ENCODE data around the gene PNPLA1. TPM values are rescaled to one million over a fixed set of nuclear protein-coding genes. Genes with fewer than 3 reads are reported as not detected.

PNPLA1 gene
- total RNA-seq, 1 donor from 2014 or later: not detected

GRCh38 chr6:36235862-36236261, 34.0 kb upstream of the PNPLA1 start:
- H4K20me1 ChIP-seq (ENCODE audit: low read depth): no peaks in the 10 kb centered on the region
- DNase-seq (ENCODE audit: low spot score): no peak
- H3K9me3 Mint-ChIP-seq: no peaks in the 10 kb centered on the region
- no peaks in the 10 kb centered on the region for H3K9me3 ChIP-seq (ENCODE audit: low read depth)
- H2AFZ ChIP-seq (replicated peaks): no peak overlapping the region
- H3K36me3 ChIP-seq: no peaks in the 10 kb centered on the region
- no peaks in the 10 kb centered on the region for H3K4me1 ChIP-seq
- H3K4me2 ChIP-seq: no peak overlapping the region
- no peaks in the 10 kb centered on the region for H3K27me3 ChIP-seq
- peaks cover 2% of the 10 kb centered on the region for H3K4me1 Mint-ChIP-seq
- TF ChIP-seq EZH2 (IDR thresholded peaks at IDR 0.05) (no peak), EZH2phosphoT487 (IDR thresholded peaks at IDR 0.05) (no peak)
- TF ChIP-seq, protein P1, sequence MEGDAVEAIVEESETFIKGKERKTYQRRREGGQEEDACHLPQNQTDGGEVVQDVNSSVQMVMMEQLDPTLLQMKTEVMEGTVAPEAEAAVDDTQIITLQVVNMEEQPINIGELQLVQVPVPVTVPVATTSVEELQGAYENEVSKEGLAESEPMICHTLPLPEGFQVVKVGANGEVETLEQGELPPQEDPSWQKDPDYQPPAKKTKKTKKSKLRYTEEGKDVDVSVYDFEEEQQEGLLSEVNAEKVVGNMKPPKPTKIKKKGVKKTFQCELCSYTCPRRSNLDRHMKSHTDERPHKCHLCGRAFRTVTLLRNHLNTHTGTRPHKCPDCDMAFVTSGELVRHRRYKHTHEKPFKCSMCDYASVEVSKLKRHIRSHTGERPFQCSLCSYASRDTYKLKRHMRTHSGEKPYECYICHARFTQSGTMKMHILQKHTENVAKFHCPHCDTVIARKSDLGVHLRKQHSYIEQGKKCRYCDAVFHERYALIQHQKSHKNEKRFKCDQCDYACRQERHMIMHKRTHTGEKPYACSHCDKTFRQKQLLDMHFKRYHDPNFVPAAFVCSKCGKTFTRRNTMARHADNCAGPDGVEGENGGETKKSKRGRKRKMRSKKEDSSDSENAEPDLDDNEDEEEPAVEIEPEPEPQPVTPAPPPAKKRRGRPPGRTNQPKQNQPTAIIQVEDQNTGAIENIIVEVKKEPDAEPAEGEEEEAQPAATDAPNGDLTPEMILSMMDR (IDR thresholded peaks at IDR 0.05): no peak
- H3K4me3 ChIP-seq: no peak overlapping the region
- H3K27ac ChIP-seq: no peak overlapping the region
- H3K4me3 Mint-ChIP-seq: no peak overlapping the region
- peaks cover 12% of the 10 kb centered on the region for H3K36me3 Mint-ChIP-seq
- no peaks in the 10 kb centered on the region for H3K79me2 ChIP-seq (ENCODE audit: low read depth)
- H3K9ac ChIP-seq: no peak overlapping the region
- no peaks in the 10 kb centered on the region for H3F3A ChIP-seq (ENCODE audit: low read depth)
- no peak overlapping the region for H3K27ac Mint-ChIP-seq
- peaks cover 6% of the 10 kb centered on the region for H3K27me3 Mint-ChIP-seq (ENCODE audit: insufficient read depth, low read depth)

DNA sequence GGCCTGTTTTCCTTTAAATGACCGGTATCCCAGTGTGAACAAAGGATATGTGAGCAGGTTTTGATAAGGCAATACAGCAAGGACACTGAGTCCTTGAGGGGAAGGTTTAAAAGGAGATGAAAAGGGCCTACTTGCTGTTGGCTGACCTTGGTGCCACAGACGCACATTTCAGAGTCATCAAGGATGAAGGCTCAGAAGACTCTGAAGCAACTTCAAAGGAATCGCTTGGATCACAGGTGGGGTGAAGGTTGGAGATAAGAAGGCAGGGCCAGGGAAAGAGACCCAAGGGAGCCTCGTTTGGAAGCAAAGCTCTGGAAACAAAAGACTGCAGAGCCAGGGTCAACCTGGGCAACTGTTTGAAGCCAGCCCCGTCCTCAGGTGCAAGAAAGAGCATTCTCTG, 30.1 kb upstream of the PNPLA1 start:
- Mint-ChIP-seq H3K4me1 (peaks cover 15% of the 10 kb centered on the region), H3K9me3 (no peaks in the 10 kb centered on the region), H3K27me3 (ENCODE audit: insufficient read depth, low read depth) (peaks cover 6% of the 10 kb centered on the region), H3K27ac (no peak overlapping the region), H3K4me3 (no peak overlapping the region), H3K36me3 (no peaks in the 10 kb centered on the region)
- Histone ChIP-seq H3K79me2 (ENCODE audit: low read depth) (no peaks in the 10 kb centered on the region), H3K4me3 (no peak overlapping the region), H3F3A (ENCODE audit: low read depth) (no peaks in the 10 kb centered on the region), H3K9ac (no peak overlapping the region), H3K36me3 (no peaks in the 10 kb centered on the region), H2AFZ (replicated peaks) (no peak overlapping the region), H3K4me1 (peaks cover 5% of the 10 kb centered on the region), H3K27ac (no peak overlapping the region), H3K4me2 (no peak overlapping the region), H3K27me3 (no peaks in the 10 kb centered on the region), H4K20me1 (ENCODE audit: low read depth) (no peaks in the 10 kb centered on the region), H3K9me3 (ENCODE audit: low read depth) (no peaks in the 10 kb centered on the region)
- no peak for DNase-seq (ENCODE audit: low spot score)
- TF ChIP-seq, protein P1 (IDR thresholded peaks at IDR 0.05): no peak
- TF ChIP-seq EZH2phosphoT487 (IDR thresholded peaks at IDR 0.05): no peak
- no peak for TF ChIP-seq EZH2 (IDR thresholded peaks at IDR 0.05)

- Histone ChIP-seq H3K36me3 (no peaks in the 10 kb centered on the region), H3K27ac (no peak overlapping the region), H3K79me2 (ENCODE audit: low read depth) (no peaks in the 10 kb centered on the region), H3K9me3 (ENCODE audit: low read depth) (no peaks in the 10 kb centered on the region), H3K4me1 (peaks cover 17% of the 10 kb centered on the region), H3K27me3 (no peaks in the 10 kb centered on the region), H3K4me3 (no peak overlapping the region), H3K9ac (no peak overlapping the region), H4K20me1 (ENCODE audit: low read depth) (no peaks in the 10 kb centered on the region), H3F3A (ENCODE audit: low read depth) (no peaks in the 10 kb centered on the region), H3K4me2 (no peak overlapping the region), H2AFZ (replicated peaks) (no peak overlapping the region)
- peaks cover 29% of the 10 kb centered on the region for H3K4me1 Mint-ChIP-seq
- no peak overlapping the region for H3K4me3 Mint-ChIP-seq
- no peaks in the 10 kb centered on the region for H3K27me3 Mint-ChIP-seq (ENCODE audit: insufficient read depth, low read depth)
- no peak overlapping the region for H3K27ac Mint-ChIP-seq
- no peak for DNase-seq (ENCODE audit: low spot score)
- no peaks in the 10 kb centered on the region for H3K9me3 Mint-ChIP-seq
- TF ChIP-seq EZH2 (IDR thresholded peaks at IDR 0.05) (no peak), EZH2phosphoT487 (IDR thresholded peaks at IDR 0.05) (no peak)
- TF ChIP-seq, protein P1 (IDR thresholded peaks at IDR 0.05): no peak
- H3K36me3 Mint-ChIP-seq: no peaks in the 10 kb centered on the region
These were observed 28.1 kb upstream of the PNPLA1 start for GRCh38 chr6:36241728-36242127.

Data from neural progenitor cell (in vitro differentiated cells).